ENCODE results near the gene AVPR2. TPM values are rescaled to one million over a fixed set of nuclear protein-coding genes. Genes with fewer than 3 reads are reported as not detected.

Gene AVPR2
- total RNA-seq, 1 donor from 2014 or later: 3.0 TPM

GRCh38 chrX:153944800-153945150, 40.3 kb downstream of the AVPR2 start:
- Histone ChIP-seq H3K36me3 (peaks cover 7% of the 10 kb centered on the region), H3K27ac (peak overlapping the region; percentile 47), H3K27me3 (no peaks in the 10 kb centered on the region), H3K4me3 (peak overlapping the region; percentile 51), H3K4me1 (peaks cover 3% of the 10 kb centered on the region), H3K9me3 (no peaks in the 10 kb centered on the region)
- no peak for TF ChIP-seq CTCF (IDR thresholded peaks at IDR 0.05)
- intact Hi-C loops (cut with DNase I): no loop called here
- peak; percentile 13 for ATAC-seq
- DNase-seq: no peak

- TF ChIP-seq CTCF (IDR thresholded peaks at IDR 0.05): no peak
- Histone ChIP-seq H3K9me3 (no peaks in the 10 kb centered on the region), H3K27ac (no peak overlapping the region), H3K4me1 (peaks cover 3% of the 10 kb centered on the region), H3K36me3 (peaks cover 20% of the 10 kb centered on the region), H3K27me3 (no peaks in the 10 kb centered on the region), H3K4me3 (no peak overlapping the region)
- DNase-seq (no peak), ATAC-seq (no peak)
- intact Hi-C loops (cut with DNase I): no loop called here
Observed at GRCh38 chrX:153945956-153946943, 41.8 kb downstream of the AVPR2 start.

GRCh38 chrX:153947009-153947769, 42.7 kb downstream of the AVPR2 start:
- peak; percentile 75 for TF ChIP-seq CTCF (IDR thresholded peaks at IDR 0.05)
- H3K27me3 ChIP-seq: no peaks in the 10 kb centered on the region
- ATAC-seq: peak; percentile 90
- H3K27ac ChIP-seq: peak overlapping the region; percentile 47
- H3K9me3 ChIP-seq: no peaks in the 10 kb centered on the region
- peaks cover 29% of the 10 kb centered on the region for H3K36me3 ChIP-seq
- intact Hi-C loops (cut with DNase I): no loop called here
- H3K4me3 ChIP-seq: no peak overlapping the region
- peak; percentile 85 for DNase-seq
- H3K4me1 ChIP-seq: peaks cover 3% of the 10 kb centered on the region

- H3K9me3 ChIP-seq: no peaks in the 10 kb centered on the region
- peak overlapping the region; percentile 47 for H3K27ac ChIP-seq
- DNase-seq (no peak), ATAC-seq (no peak)
- no peaks in the 10 kb centered on the region for H3K27me3 ChIP-seq
- intact Hi-C loops (cut with DNase I): no loop called here
- no peak for TF ChIP-seq CTCF (IDR thresholded peaks at IDR 0.05)
- H3K36me3 ChIP-seq: peaks cover 38% of the 10 kb centered on the region
- H3K4me3 ChIP-seq: no peak overlapping the region
- peaks cover 3% of the 10 kb centered on the region for H3K4me1 ChIP-seq
Observed at GRCh38 chrX:153948002-153948466, 43.6 kb downstream of the AVPR2 start.

- Histone ChIP-seq H3K27ac (peak overlapping the region; percentile 51), H3K27me3 (no peaks in the 10 kb centered on the region), H3K36me3 (peaks cover 42% of the 10 kb centered on the region), H3K9me3 (no peaks in the 10 kb centered on the region), H3K4me1 (peaks cover 3% of the 10 kb centered on the region), H3K4me3 (no peak overlapping the region)
- DNase-seq: no peak
- intact Hi-C loops (cut with DNase I): no loop called here
- TF ChIP-seq CTCF (IDR thresholded peaks at IDR 0.05): no peak
- ATAC-seq: no peak
Observed at GRCh38 chrX:153948847-153949805, 44.7 kb downstream of the AVPR2 start.
